CD8-positive, alpha-beta memory T cell (primary cell): ENCODE measurements around the gene GDF11. TPM values are rescaled to one million over a fixed set of nuclear protein-coding genes. Genes with fewer than 3 reads are reported as not detected.
A peak's percentile ranks its signal among the peaks of the same experiment; 100 is the strongest.

Experiments used
- CTCF ChIA-PET: fragments of 350-600 bp; sonication (Branson Sonifier 250); formaldehyde crosslinking; loops from one replicate; lab custom pipeline; 2021; ENCODE audit warnings: antibody characterized with exemption; lab: Charles Lee
- POLR2A ChIA-PET: fragments of 350-600 bp; sonication (Branson Sonifier 250); formaldehyde crosslinking; loops from one replicate; lab custom pipeline; 2021; ENCODE audit warnings: antibody characterized with exemption; lab: Charles Lee
- DNase-seq, 5 donors: peaks; one replicate each; pipeline versions ENCODE4 v3.0.0 to v3.0.0-alpha.2; 2020 to 2022; ENCODE audit warnings: mixed read lengths in 1 of 5
- H3K27ac ChIP-seq: one replicate; pipeline ENCODE4 v1.7.0; 2013; ENCODE audit warnings: low read depth, mild to moderate bottlenecking, low read length, moderate library complexity
- H3K27me3 ChIP-seq: 2 replicates; pipeline ENCODE4 v1.7.0; 2013; ENCODE audit warnings: low read length, mild to moderate bottlenecking; ENCODE audit not compliant: insufficient read depth, poor library complexity, severe bottlenecking
- H3K36me3 ChIP-seq: 2 replicates; pipeline ENCODE4 v1.7.0; 2013; ENCODE audit warnings: mild to moderate bottlenecking, low read length, moderate library complexity; ENCODE audit not compliant: insufficient read depth
- H3K4me1 ChIP-seq: 2 replicates; pipeline ENCODE4 v1.7.0; 2013; ENCODE audit warnings: mild to moderate bottlenecking, low read length, moderate library complexity; ENCODE audit not compliant: insufficient read depth
- H3K4me3 ChIP-seq: 2 replicates; pipeline ENCODE4 v1.7.0; 2013; ENCODE audit warnings: mild to moderate bottlenecking, low read length
- H3K9me3 ChIP-seq: 2 replicates; pipeline ENCODE4 v1.7.0; 2013; ENCODE audit warnings: mild to moderate bottlenecking, low read length
- H3K27ac Mint-ChIP-seq, 8 donors: one replicate each; pipeline ENCODE4 v1.8.0; 2020 to 2021; ENCODE audit warnings: mixed read lengths in 8 of 8, mild to moderate bottlenecking in 6 of 8, inconsistent platforms in 3 of 8, moderate library complexity in 3 of 8
- H3K27me3 Mint-ChIP-seq, 2 donors: one replicate each; pipeline ENCODE4 v1.8.0; 2020 to 2021; ENCODE audit warnings: mixed read lengths in 2 of 2, mild to moderate bottlenecking in 1 of 2, moderate library complexity in 1 of 2
- H3K36me3 Mint-ChIP-seq, 3 donors: one replicate each; pipeline ENCODE4 v1.8.0; 2020 to 2021; ENCODE audit warnings: mixed read lengths in 3 of 3, inconsistent platforms in 1 of 3, mild to moderate bottlenecking in 1 of 3
- H3K4me1 Mint-ChIP-seq, 3 donors: one replicate each; pipeline ENCODE4 v1.8.0; 2020 to 2021; ENCODE audit warnings: mixed read lengths in 3 of 3, inconsistent platforms in 1 of 3, mild to moderate bottlenecking in 1 of 3
- H3K4me3 Mint-ChIP-seq, 7 donors: one replicate each; pipeline ENCODE4 v1.8.0; 2020 to 2021; ENCODE audit warnings: mixed read lengths in 7 of 7, mild to moderate bottlenecking in 6 of 7, moderate library complexity in 4 of 7, inconsistent platforms in 2 of 7
- H3K9me3 Mint-ChIP-seq, 5 donors: one replicate each; pipeline ENCODE4 v1.8.0; 2020 to 2022; ENCODE audit warnings: mixed read lengths in 5 of 5, mild to moderate bottlenecking in 3 of 5, moderate library complexity in 2 of 5, inconsistent platforms in 1 of 5
- polyA plus RNA-seq: library from polyadenylated mRNA; unstranded; fragments of 300-500 nt; fragmentation: Illumina TruSeq; gene quantifications from one replicate; pipeline ENCODE4 v1.2.3, GENCODE V29; 2021
- total RNA-seq, 2 experiments: library from RNA; stranded (reverse); gene quantifications; one replicate each; pipeline ENCODE4 v1.2.3, GENCODE V29; 2021

The GDF11 gene
- total and polyA plus RNA-seq, 3 experiments from 2014 or later = 1.4 to 13.5 (median 13.1) TPM

DNA sequence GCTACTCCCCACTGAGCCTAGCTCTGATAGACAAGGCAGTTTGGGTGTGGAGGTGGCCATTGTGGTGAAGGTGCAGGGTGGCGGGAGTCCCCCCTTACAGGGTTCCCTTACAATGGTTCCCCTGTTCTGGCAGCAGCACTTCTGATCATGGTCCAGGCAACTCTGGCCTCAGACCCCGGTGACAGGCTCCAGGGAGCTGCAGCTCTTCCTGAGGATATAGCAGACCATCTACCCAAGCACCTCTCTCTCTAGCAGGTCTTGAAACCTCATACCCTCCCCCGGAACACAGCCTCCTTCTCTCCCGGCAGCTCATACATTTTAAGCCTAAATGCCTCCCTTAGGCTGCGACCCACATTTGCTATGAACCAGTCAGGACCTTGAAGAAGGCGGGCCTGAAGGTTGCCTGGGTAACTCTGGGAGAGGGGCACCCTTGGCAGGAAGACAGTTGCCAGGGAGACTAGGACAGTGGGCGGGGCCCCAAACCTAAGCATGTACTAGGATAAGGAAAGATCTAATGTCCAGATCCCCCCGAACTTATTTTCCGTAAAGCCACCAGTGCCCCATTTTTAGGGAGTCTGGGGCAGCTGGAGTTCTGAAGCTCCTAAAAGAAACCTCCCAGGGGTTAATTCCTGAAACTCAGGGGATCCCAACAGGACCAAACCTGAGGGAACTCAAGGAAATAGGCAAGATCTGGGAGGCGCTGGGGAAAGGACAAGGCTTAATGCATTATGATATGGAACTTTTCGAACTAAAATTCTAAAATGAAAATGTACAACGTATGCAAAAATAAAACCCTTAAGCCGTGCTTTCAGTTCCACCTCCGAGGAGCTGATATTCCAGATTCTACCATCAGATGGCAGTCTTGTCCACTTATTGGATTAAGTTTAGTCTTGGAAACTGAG, 4.5 kb upstream of the GDF11 start:
- peak overlapping the region; percentile 82 for H3K27ac ChIP-seq
- peak; percentile 48 to 85 (median 75) for DNase-seq
- Mint-ChIP-seq H3K4me1 (peaks cover 26 to 38% (median 27%) of the 10 kb centered on the region in 3 donors), H3K27ac (peak overlapping the region; percentile 91 to 98 (median 92)), H3K9me3 (no peaks in the 10 kb centered on the region), H3K4me3 (peak overlapping the region; percentile 81 to 96 (median 85)), H3K27me3 (no peaks in the 10 kb centered on the region), H3K36me3 (peaks cover 0 to 2% (median 0%) of the 10 kb centered on the region in 3 donors)
- peak overlapping the region; percentile 95 for H3K4me3 ChIP-seq
- no peaks in the 10 kb centered on the region for H3K36me3 ChIP-seq
- no peaks in the 10 kb centered on the region for H3K9me3 ChIP-seq
- ChIA-PET POLR2A (interaction anchor here (0.5 to 2.2 kb wide), 12 partner anchors 9 to 451 kb away, joined by 3 to 12 read pairs (median 4); partner anchors contain the start of genes BLOC1S1, CD63, RAB5B and SMARCC2), CTCF (interaction anchor here (0.7 to 6.5 kb wide), 39 partner anchors 9 to 621 kb away, joined by 3 to 78 read pairs (median 4); partner anchors contain the start of genes BLOC1S1, CD63, ORMDL2 and PYM1)
- no peaks in the 10 kb centered on the region for H3K27me3 ChIP-seq
- H3K4me1 ChIP-seq = peaks cover 25% of the 10 kb centered on the region

DNA sequence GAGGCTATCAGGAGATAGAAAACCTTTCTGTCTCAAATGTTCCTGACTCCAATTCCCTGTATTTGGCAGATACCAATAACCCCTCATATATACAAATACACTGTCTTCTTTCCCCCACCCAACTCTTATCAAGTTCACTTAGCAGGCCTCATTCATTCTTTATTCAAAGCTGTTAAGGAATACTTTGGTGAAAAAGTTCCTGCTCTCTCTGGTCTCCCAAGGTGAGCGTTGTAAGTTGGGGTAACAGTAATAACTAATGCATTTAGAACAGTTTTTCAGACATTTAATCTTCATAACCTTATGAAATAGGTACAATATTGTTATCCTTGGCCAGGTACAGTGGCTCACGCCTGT, 3.9 kb upstream of the GDF11 start:
- no peaks in the 10 kb centered on the region for H3K9me3 Mint-ChIP-seq
- peak overlapping the region in 5 of 8 donors; percentile 91 to 95 (median 92) for H3K27ac Mint-ChIP-seq
- ChIA-PET CTCF (interaction anchor here (1.0 to 6.5 kb wide), 33 partner anchors 9 to 467 kb away, joined by 3 to 78 read pairs (median 5); partner anchors contain the start of genes BLOC1S1, CD63, ORMDL2 and PYM1), POLR2A (interaction anchor here (1.0 to 2.2 kb wide), 8 partner anchors 9 to 451 kb away, joined by 3 to 12 read pairs (median 7); partner anchors contain the start of genes BLOC1S1, CD63, RAB5B and SMARCC2)
- H3K4me3 Mint-ChIP-seq = peak overlapping the region in 5 of 7 donors; percentile 81 to 96 (median 85)
- H3K4me3 ChIP-seq = no peak overlapping the region
- peaks cover 30 to 40% (median 33%) of the 10 kb centered on the region in 3 donors for H3K4me1 Mint-ChIP-seq
- H3K9me3 ChIP-seq = no peaks in the 10 kb centered on the region
- H3K27me3 Mint-ChIP-seq = no peaks in the 10 kb centered on the region
- peaks cover 0 to 5% (median 0%) of the 10 kb centered on the region in 3 donors for H3K36me3 Mint-ChIP-seq
- H3K4me1 ChIP-seq = peaks cover 27% of the 10 kb centered on the region
- no peaks in the 10 kb centered on the region for H3K27me3 ChIP-seq
- no peak overlapping the region for H3K27ac ChIP-seq
- no peak for DNase-seq
- H3K36me3 ChIP-seq = no peaks in the 10 kb centered on the region

DNA sequence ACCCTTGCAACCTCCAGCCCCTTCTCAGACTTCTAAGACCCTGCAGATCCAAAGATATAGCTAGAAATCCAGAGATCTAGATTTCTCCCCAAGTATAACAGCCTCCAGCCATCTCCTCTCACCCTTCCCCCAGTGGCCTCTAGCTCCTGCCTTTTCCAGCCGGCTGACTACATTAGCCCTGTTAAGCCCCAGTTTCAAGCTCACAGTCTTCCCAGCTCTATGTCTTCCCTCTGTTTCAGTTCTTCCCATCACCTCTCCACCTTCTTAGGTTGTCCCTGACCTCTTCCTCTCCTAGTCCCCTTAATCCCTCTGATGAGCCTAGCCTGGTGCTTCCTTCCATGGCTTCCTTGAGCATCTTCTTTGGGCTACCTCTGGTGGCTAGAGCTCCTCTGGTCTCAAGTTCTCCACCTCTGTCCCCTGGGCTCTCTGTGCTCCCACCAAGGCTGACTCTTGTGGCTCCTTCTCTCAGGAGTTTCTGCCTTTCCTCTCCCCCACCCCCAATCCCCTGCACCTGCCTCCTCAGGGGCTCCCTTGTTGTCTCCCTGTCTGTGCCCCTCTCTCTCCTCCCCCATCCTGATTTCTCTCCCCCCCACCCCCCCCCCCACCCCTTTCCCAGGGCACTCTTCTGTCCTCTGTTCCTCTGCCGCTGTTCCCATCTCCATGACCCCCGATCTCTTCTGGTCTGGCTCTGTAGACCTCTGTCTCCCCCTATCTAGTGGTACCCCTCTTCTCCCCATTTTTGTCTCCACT, 816 bp upstream of the GDF11 start:
- Mint-ChIP-seq H3K27ac (peak overlapping the region; percentile 15 to 98 (median 85)), H3K36me3 (peaks cover 0 to 5% (median 0%) of the 10 kb centered on the region in 3 donors), H3K4me3 (peak overlapping the region; percentile 70 to 91 (median 82)), H3K9me3 (no peaks in the 10 kb centered on the region), H3K27me3 (no peaks in the 10 kb centered on the region), H3K4me1 (peaks cover 44 to 55% (median 52%) of the 10 kb centered on the region in 3 donors)
- H3K27me3 ChIP-seq = no peaks in the 10 kb centered on the region
- peaks cover 37% of the 10 kb centered on the region for H3K4me1 ChIP-seq
- peak overlapping the region; percentile 42 for H3K27ac ChIP-seq
- DNase-seq = no peak
- H3K4me3 ChIP-seq = peak overlapping the region; percentile 59
- no peaks in the 10 kb centered on the region for H3K9me3 ChIP-seq
- no peaks in the 10 kb centered on the region for H3K36me3 ChIP-seq
- CTCF ChIA-PET = interaction anchor here (0.8 to 6.5 kb wide), 6 partner anchors 76 to 287 kb away, joined by 3 to 78 read pairs (median 3); partner anchors contain the start of genes DGKA, ORMDL2 and SARNP
- POLR2A ChIA-PET = no interaction called here

DNA sequence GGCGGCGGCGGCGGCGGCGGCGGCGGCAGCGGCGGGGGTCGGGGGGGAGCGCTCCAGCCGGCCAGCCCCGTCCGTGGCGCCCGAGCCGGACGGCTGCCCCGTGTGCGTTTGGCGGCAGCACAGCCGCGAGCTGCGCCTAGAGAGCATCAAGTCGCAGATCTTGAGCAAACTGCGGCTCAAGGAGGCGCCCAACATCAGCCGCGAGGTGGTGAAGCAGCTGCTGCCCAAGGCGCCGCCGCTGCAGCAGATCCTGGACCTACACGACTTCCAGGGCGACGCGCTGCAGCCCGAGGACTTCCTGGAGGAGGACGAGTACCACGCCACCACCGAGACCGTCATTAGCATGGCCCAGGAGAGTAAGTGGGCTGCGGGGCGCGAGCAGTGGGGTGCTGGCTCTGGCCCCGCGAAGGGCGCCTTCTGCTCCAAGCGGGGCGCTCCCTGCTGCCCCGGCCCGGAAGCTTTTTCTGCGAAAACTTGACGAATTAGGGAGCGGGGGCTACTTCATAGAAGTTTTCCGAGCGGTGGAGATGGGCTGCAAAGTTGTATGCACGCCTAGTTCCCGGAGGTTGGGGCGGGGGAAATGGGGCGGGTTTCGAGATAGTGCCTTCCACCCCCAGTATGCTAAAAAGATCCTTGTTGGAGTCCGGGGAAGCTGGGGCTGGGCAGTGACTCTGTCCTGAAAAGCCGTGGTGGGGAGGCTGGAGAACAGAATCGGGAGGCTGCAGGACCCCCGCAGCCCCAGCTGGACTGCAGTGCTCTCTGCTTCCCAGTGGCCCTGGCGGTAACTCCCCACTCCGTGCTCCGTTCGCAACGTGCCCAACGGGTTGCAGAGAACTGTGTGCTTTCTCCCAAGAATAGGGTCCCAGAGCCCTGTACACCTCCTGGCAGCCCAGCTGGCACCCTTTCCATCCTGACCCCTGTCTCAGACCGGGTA, 751 bp downstream of the GDF11 start:
- peaks cover 23% of the 10 kb centered on the region for H3K4me1 ChIP-seq
- no peaks in the 10 kb centered on the region for H3K27me3 ChIP-seq
- peak in 4 of 5 donors; percentile 31 to 65 (median 34) for DNase-seq
- POLR2A ChIA-PET = interaction anchor here (0.6 to 1.5 kb wide), 6 partner anchors 14 to 264 kb away, joined by 3 to 6 read pairs (median 4); partner anchors contain the start of genes BLOC1S1, DNAJC14 and RAB5B
- no peaks in the 10 kb centered on the region for H3K27me3 Mint-ChIP-seq
- H3K9me3 Mint-ChIP-seq = no peaks in the 10 kb centered on the region
- no peaks in the 10 kb centered on the region for H3K9me3 ChIP-seq
- CTCF ChIA-PET = interaction anchor here (0.7 to 2.8 kb wide), 10 partner anchors 12 to 446 kb away, joined by 3 to 16 read pairs (median 3); partner anchors contain the start of genes ORMDL2 and SMARCC2
- no peaks in the 10 kb centered on the region for H3K36me3 ChIP-seq
- H3K27ac ChIP-seq = peak overlapping the region; percentile 56
- peaks cover 0 to 7% (median 0%) of the 10 kb centered on the region in 3 donors for H3K36me3 Mint-ChIP-seq
- peaks cover 30 to 47% (median 42%) of the 10 kb centered on the region in 3 donors for H3K4me1 Mint-ChIP-seq
- H3K27ac Mint-ChIP-seq = peak overlapping the region; percentile 60 to 93 (median 84)
- H3K4me3 ChIP-seq = peak overlapping the region; percentile 54
- peak overlapping the region; percentile 90 to 96 (median 93) for H3K4me3 Mint-ChIP-seq

DNA sequence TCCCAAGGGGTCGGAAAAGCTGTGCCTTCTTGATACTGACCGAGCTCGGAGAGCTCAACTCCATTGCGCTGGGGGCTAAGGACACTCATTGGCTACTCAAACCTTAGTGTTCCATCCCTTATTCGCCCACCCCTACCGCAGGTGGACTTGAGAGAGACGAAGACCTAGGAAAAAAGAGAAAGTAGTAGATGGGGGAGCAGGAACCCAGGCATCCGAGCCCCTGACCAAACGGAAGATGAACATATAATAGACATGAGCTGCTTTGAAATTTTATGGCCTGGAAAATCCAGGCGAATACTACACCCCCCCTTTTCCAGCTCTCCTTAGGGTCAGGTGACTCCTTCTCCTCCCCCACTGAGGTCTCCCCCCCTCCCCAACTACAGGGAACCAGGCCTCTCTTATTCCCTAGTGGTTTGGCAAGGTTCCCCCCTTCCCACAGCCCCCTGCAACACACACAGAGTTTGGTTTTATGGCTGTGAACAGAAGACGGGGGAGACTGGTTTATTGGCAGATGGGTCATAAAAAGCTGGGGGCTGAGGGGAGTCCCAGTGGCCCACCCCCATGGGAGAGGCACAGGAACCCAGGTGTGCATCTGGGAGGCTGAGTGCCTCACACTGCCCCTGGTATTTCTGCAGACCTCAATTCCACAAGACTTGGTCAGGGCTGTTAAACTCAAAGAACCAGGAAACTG, 1.6 kb downstream of the GDF11 start:
- no peaks in the 10 kb centered on the region for H3K9me3 ChIP-seq
- no peaks in the 10 kb centered on the region for H3K27me3 ChIP-seq
- DNase-seq = no peak
- peak overlapping the region; percentile 10 for H3K27ac ChIP-seq
- H3K36me3 Mint-ChIP-seq = peaks cover 0 to 15% (median 3%) of the 10 kb centered on the region in 3 donors
- CTCF ChIA-PET = interaction anchor here (0.7 to 2.8 kb wide), 8 partner anchors 11 to 445 kb away, joined by 3 to 16 read pairs (median 4); partner anchors contain the start of gene SMARCC2
- POLR2A ChIA-PET = interaction anchor here (0.5 to 1.5 kb wide), 5 partner anchors 80 to 263 kb away, joined by 3 to 6 read pairs (median 4); partner anchors contain the start of genes DNAJC14 and RAB5B
- H3K27ac Mint-ChIP-seq = peak overlapping the region; percentile 26 to 93 (median 82)
- no peaks in the 10 kb centered on the region for H3K36me3 ChIP-seq
- peaks cover 28 to 44% (median 42%) of the 10 kb centered on the region in 3 donors for H3K4me1 Mint-ChIP-seq
- H3K9me3 Mint-ChIP-seq = no peaks in the 10 kb centered on the region
- H3K4me3 Mint-ChIP-seq = peak overlapping the region; percentile 90 to 96 (median 93)
- H3K4me3 ChIP-seq = peak overlapping the region; percentile 54
- H3K27me3 Mint-ChIP-seq = no peaks in the 10 kb centered on the region
- H3K4me1 ChIP-seq = peaks cover 20% of the 10 kb centered on the region

DNA sequence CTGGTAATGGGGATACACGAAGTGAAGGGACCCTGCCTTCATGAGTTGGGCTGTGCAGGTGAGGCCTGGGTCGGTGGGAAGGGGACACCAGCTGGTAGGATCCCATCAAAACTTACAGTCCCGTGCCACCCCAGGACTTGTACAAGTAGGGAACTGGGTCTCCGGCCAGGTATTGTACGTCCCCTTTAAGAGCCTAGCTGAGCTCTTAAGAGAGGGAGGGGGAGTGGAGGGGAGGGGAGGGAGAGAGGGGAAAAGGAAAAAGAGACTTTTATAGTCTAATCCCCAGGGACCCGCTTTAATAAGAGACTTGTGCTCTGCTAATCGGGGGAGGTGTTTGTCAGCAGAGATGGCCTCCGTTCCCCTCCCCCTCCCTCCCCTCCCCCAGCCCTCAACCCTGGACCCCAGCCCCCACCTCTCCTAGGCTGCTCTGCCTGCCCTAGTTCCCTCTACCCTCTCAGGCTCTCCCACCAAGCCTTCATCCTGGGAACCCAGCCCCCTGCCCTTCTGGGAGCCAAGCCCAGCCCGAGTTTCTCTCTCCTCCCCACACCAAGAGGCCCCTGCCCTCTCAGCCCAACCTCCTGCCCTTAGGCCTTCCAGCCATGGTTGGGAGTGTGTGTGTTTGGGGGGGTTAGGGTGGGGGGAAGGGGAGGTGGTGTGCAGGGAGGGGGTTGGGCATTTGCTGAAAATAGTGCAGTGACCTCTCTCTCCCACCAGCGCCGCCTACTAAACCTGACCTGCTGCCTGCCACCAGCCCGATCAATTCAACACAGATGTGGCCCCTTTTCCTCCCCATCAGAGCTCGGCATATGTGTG, 2.6 kb downstream of the GDF11 start:
- CTCF ChIA-PET = interaction anchor here (1.8 to 4.0 kb wide), 4 partner anchors 7 to 194 kb away, joined by 8 to 21 read pairs (median 13); no protein-coding TSS in a partner anchor
- Histone ChIP-seq H3K27ac (no peak overlapping the region), H3K9me3 (no peaks in the 10 kb centered on the region), H3K27me3 (no peaks in the 10 kb centered on the region), H3K4me3 (no peak overlapping the region), H3K4me1 (peaks cover 20% of the 10 kb centered on the region), H3K36me3 (no peaks in the 10 kb centered on the region)
- H3K27ac Mint-ChIP-seq = peak overlapping the region in 7 of 8 donors; percentile 4 to 93 (median 82)
- no peak for DNase-seq
- H3K36me3 Mint-ChIP-seq = peaks cover 0 to 24% (median 3%) of the 10 kb centered on the region in 3 donors
- no peaks in the 10 kb centered on the region for H3K9me3 Mint-ChIP-seq
- no peaks in the 10 kb centered on the region for H3K27me3 Mint-ChIP-seq
- H3K4me1 Mint-ChIP-seq = peaks cover 28 to 44% (median 42%) of the 10 kb centered on the region in 3 donors
- H3K4me3 Mint-ChIP-seq = peak overlapping the region; percentile 11 to 93 (median 91)
- POLR2A ChIA-PET = interaction anchor here (0.5 kb wide), 1 partner anchor 79 kb away, joined by 4 read pairs; no protein-coding TSS in a partner anchor
